Neutrophil (primary cell): Measurements from ENCODE around the gene KIDINS220.

Experiments
- H3K27ac ChIP-seq: fragments of 200-600 bp; sonication (generic); 2 replicates; pipeline ENCODE4 v1.5.1; 2016; ENCODE audit warnings: mild to moderate bottlenecking, moderate library complexity
- H3K27me3 ChIP-seq: fragments of 200-600 bp; sonication (generic); 2 replicates; pipeline ENCODE4 v1.6.0; 2016; ENCODE audit warnings: mild to moderate bottlenecking
- H3K36me3 ChIP-seq: fragments of 200-600 bp; sonication (generic); 2 replicates; pipeline ENCODE4 v1.5.1; 2017
- H3K4me1 ChIP-seq, 2 experiments: fragments of 200-600 bp in 1 of 2; sonication (generic) in 1 of 2; 1 replicate in 1 of 2; 2 replicates in 1 of 2; pipeline versions ENCODE4 v1.5.1 to v1.6.1; 2013 to 2016; ENCODE audit warnings: low read depth in 1 of 2, low read length in 1 of 2, mild to moderate bottlenecking in 1 of 2, moderate library complexity in 1 of 2; ENCODE audit not compliant: control insufficient read depth in 1 of 2, insufficient read depth in 1 of 2
- H3K4me3 ChIP-seq, 2 experiments: fragments of 200-600 bp in 1 of 2; sonication (generic) in 1 of 2; 1 replicate in 1 of 2; 2 replicates in 1 of 2; pipeline ENCODE4 v1.5.1; 2013 to 2016; ENCODE audit warnings: low read depth in 1 of 2, low read length in 1 of 2, mild to moderate bottlenecking in 1 of 2, moderate library complexity in 1 of 2
- H3K9me3 ChIP-seq: fragments of 200-600 bp; sonication (generic); 2 replicates; pipeline ENCODE4 v1.5.1; 2016
- CTCF ChIP-seq: fragments of 200-600 bp; sonication (generic); IDR thresholded peaks from 2 replicates; pipeline ENCODE4 v1.5.1; 2016; ENCODE audit warnings: antibody characterized with exemption

The KIDINS220 gene

GRCh38 chr2:8851811-8852560 lies 14.6 kb upstream of the KIDINS220 start:
- Histone ChIP-seq H3K36me3 (peaks cover 39% of the 10 kb centered on the region), H3K9me3 (no peaks in the 10 kb centered on the region), H3K4me1 (no peaks in the 10 kb centered on the region), H3K27ac (no peak overlapping the region), H3K4me3 (no peak overlapping the region), H3K27me3 (no peaks in the 10 kb centered on the region)
- no peak for TF ChIP-seq CTCF

- H3K36me3 ChIP-seq = peaks cover 30% of the 10 kb centered on the region
- no peak overlapping the region for H3K27ac ChIP-seq
- no peak for TF ChIP-seq CTCF
- no peaks in the 10 kb centered on the region for H3K27me3 ChIP-seq
- no peaks in the 10 kb centered on the region for H3K4me1 ChIP-seq
- no peak overlapping the region for H3K4me3 ChIP-seq
- H3K9me3 ChIP-seq = no peaks in the 10 kb centered on the region
Measured at GRCh38 chr2:8850845-8851487, 13.6 kb upstream of the KIDINS220 start.

- Histone ChIP-seq H3K4me1 (no peaks in the 10 kb centered on the region), H3K36me3 (peaks cover 14% of the 10 kb centered on the region), H3K27ac (no peak overlapping the region), H3K4me3 (no peak overlapping the region), H3K27me3 (no peaks in the 10 kb centered on the region), H3K9me3 (no peaks in the 10 kb centered on the region)
- TF ChIP-seq CTCF = no peak
Measured at GRCh38 chr2:8849327-8849726, 11.9 kb upstream of the KIDINS220 start.

- no peaks in the 10 kb centered on the region for H3K9me3 ChIP-seq
- H3K36me3 ChIP-seq = peaks cover 13% of the 10 kb centered on the region
- H3K4me3 ChIP-seq = no peak overlapping the region
- H3K27ac ChIP-seq = no peak overlapping the region
- TF ChIP-seq CTCF = no peak
- H3K27me3 ChIP-seq = no peaks in the 10 kb centered on the region
- H3K4me1 ChIP-seq = no peaks in the 10 kb centered on the region
Measured at GRCh38 chr2:8848328-8849100, 11.1 kb upstream of the KIDINS220 start.

- Histone ChIP-seq H3K36me3 (peaks cover 13% of the 10 kb centered on the region), H3K4me1 (peaks cover 4% of the 10 kb centered on the region in 2 experiments), H3K27ac (no peak overlapping the region), H3K27me3 (no peaks in the 10 kb centered on the region), H3K4me3 (no peak overlapping the region), H3K9me3 (no peaks in the 10 kb centered on the region)
- TF ChIP-seq CTCF = no peak
Measured at GRCh38 chr2:8847400-8847799, 10.0 kb upstream of the KIDINS220 start.
